Adrenal gland (tissue), 12 donors: Measurements from ENCODE around the gene PACRG. TPM values are rescaled to one million over a fixed set of nuclear protein-coding genes. Genes with fewer than 3 reads are reported as not detected.

ENCODE experiments used
- DNase-seq, 7 donors: peaks; one replicate each; pipeline ENCODE4 v3.0.0-alpha.2; 2019 to 2020
- H3K27ac ChIP-seq, 5 donors: fragments of 200-600 bp; sonication (generic) in 4 of 5; 1 replicate in 3 of 5; 2 replicates in 2 of 5; pipeline versions ENCODE4 v1.5.1 to v1.8.0; 2016 to 2020; ENCODE audit warnings: mild to moderate bottlenecking in 1 of 5
- H3K27me3 ChIP-seq: fragments of 200-600 bp; 2 replicates; pipeline ENCODE4 v1.8.0; 2021
- H3K36me3 ChIP-seq, 2 donors: fragments of 200-600 bp; replicated peaks in 1 of 2; 1 replicate in 1 of 2; 2 replicates in 1 of 2; pipeline versions ENCODE4 v1.5.1 to v1.8.0; 2018 to 2022
- H3K4me1 ChIP-seq, 2 donors: fragments of 200-600 bp; replicated peaks in 1 of 2; 1 replicate in 1 of 2; 2 replicates in 1 of 2; pipeline versions ENCODE4 v1.5.1 to v1.8.0; 2018 to 2021
- H3K4me3 ChIP-seq, 4 donors: fragments of 200-600 bp; sonication (generic) in 3 of 4; one replicate each; pipeline ENCODE4 v1.5.1; 2016 to 2018
- H3K9me3 ChIP-seq, 3 donors: fragments of 200-600 bp; sonication (generic) in 1 of 3; replicated peaks in 1 of 3; 1 replicate in 2 of 3; 2 replicates in 1 of 3; pipeline versions ENCODE4 v1.5.1 to v1.8.0; 2016 to 2021
- POLR2A ChIP-seq, 2 donors: fragments of 450-650 bp; IDR thresholded peaks; one replicate each; pipeline ENCODE4 v1.6.1; 2017; ENCODE audit warnings: antibody characterized with exemption in 2 of 2, mild to moderate bottlenecking in 2 of 2, moderate library complexity in 1 of 2
- WGBS, 4 donors: extraction: QIAGEN DNeasy Blood & Tissue Kit in 2 of 4; methylation state at CpG; one replicate each; pipeline versions ENCODE4 v1.1.5 to v1.1.7; 2013 to 2017; 5-methylcytosine and 5-hydroxymethylcytosine counted together
- intact Hi-C, 2 donors: fragments of 100-400 bp; cut with DNase I; formaldehyde crosslinking; loops; one replicate each; pipeline versions ENCODE4 v1.14.1 to v1.15.0; 2022 to 2023
- polyA plus RNA-seq, 3 donors: library from polyadenylated mRNA; stranded (reverse); fragments of 200-250 nt in 2 of 3; fragments of 350-450 nt in 1 of 3; fragmentation: Illumina TruSeq in 1 of 3; extraction: RNeasy Lipid Tissue Mini Kit (QIAGEN cat#74804) in 1 of 3; gene quantifications; one replicate each; pipeline ENCODE4 v1.2.3, GENCODE V29; 2013 to 2014
- total RNA-seq, 9 donors: library from RNA; depleted of rRNA in 4 of 9; stranded (reverse); fragments of >200 nt in 4 of 9; fragments of 120-200 nt in 1 of 9; fragmentation: NEBNext Ultra II Directional in 1 of 9; extraction: Animal tissue kit (Norgen Biotek cat#: 25700) in 1 of 9; gene quantifications; one replicate each; pipeline versions ENCODE4 v1.1.0 to v1.2.4, GENCODE V29; 2013 to 2023
- TF ChIP-seq, protein P1 (sequence below), 6 experiments: fragments of 450-650 bp in 4 of 6; fragments of 200-600 bp in 2 of 6; sonication (generic) in 1 of 6; IDR thresholded peaks; 1 replicate in 5 of 6; 2 replicates in 1 of 6; pipeline versions ENCODE4 v1.5.1 to v1.8.0; 2016 to 2021; ENCODE audit warnings: antibody characterized with exemption in 6 of 6, mild to moderate bottlenecking in 2 of 6, moderate library complexity in 1 of 6
- donor health status: healthy with polysubstance abuse.
- donor health status: Bipolar disorder and iron deficiency.
- donor health status: DM: yes; HTN: yes; CAD: no.
- donor health status: DM: no; HTN: no; CAD: no.
- donor health status: DM: no; HTN: no; CAD: no.
- donor health status: DM: yes; HTN: yes; CAD: no.

The PACRG gene
- total and polyA plus RNA-seq, 12 donors = 0.18 to 6.1 (median 1.4) TPM

DNA sequence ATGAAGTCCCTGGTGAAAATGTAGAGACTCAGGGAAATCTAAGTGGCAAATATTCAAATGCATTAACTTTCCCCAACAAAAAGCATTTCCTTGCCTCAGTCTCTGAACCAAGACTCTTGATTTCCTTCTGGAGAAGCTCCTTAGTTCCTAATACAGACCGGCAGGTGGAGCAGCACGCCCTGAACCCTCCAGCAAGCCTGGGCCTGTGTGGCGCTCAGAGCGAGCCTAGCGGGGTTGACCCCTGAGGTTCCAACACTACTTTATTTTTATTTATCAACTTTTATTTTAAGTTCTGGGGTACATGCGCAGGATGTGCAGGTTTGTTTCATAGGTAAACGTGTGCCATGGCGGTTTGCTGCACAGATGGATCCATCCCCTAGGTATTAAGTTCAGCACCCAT lies 50.8 kb downstream of the PACRG start:
- H3K4me1 ChIP-seq = no peaks in the 10 kb centered on the region

DNA sequence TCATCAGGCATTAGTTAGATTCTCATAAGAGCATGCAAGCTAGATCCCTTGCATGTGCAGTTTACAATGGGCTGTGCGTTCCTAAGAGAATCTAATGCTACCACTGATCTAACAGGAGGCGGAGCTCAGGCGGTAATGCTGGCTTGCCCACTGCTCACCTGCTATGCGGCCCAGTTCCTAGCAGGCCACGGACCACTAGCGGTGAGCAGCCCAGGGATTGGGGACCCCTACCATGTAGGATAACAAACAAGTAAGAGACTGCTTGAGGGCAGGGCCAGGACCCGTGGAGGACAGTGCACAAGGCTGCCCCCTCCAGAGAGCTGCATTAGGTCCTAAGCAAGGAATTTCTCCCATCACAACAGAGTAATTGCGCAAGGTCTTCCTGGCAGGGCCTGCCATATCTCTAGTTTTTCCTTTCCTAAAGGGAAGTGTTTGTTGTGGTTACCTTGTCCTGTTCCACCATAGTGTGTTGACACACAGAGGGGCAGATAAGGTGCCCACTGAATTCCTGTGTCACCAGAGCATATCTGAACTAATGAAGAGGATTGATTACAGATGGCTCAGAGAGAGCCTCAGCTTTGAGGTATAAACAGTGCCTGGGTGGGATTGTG lies 58.0 kb downstream of the PACRG start:
- Histone ChIP-seq H3K36me3 (no peaks in the 10 kb centered on the region), H3K4me3 (no peak overlapping the region), H3K27ac (no peak overlapping the region), H3K27me3 (no peaks in the 10 kb centered on the region), H3K9me3 (peaks cover 0 to 9% (median 0%) of the 10 kb centered on the region in 3 donors), H3K4me1 (no peaks in the 10 kb centered on the region)
- no peak for DNase-seq
- TF ChIP-seq, protein P1, sequence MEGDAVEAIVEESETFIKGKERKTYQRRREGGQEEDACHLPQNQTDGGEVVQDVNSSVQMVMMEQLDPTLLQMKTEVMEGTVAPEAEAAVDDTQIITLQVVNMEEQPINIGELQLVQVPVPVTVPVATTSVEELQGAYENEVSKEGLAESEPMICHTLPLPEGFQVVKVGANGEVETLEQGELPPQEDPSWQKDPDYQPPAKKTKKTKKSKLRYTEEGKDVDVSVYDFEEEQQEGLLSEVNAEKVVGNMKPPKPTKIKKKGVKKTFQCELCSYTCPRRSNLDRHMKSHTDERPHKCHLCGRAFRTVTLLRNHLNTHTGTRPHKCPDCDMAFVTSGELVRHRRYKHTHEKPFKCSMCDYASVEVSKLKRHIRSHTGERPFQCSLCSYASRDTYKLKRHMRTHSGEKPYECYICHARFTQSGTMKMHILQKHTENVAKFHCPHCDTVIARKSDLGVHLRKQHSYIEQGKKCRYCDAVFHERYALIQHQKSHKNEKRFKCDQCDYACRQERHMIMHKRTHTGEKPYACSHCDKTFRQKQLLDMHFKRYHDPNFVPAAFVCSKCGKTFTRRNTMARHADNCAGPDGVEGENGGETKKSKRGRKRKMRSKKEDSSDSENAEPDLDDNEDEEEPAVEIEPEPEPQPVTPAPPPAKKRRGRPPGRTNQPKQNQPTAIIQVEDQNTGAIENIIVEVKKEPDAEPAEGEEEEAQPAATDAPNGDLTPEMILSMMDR (IDR thresholded peaks at IDR 0.05) = no peak
- 92 to 96% (median 94%) methylated on average over 8 of the region's 8 CpGs for WGBS, 4 donors
- intact Hi-C loops = no loop called here

More for the DNA sequence above, 50.8 kb downstream of the PACRG start:
- no peak overlapping the region for H3K4me3 ChIP-seq
- no peak for DNase-seq
- no peak for TF ChIP-seq POLR2A (IDR thresholded peaks at IDR 0.05)
- TF ChIP-seq, protein P1 (IDR thresholded peaks at IDR 0.05) = no peak
- no peaks in the 10 kb centered on the region for H3K27me3 ChIP-seq
- no peaks in the 10 kb centered on the region for H3K36me3 ChIP-seq
- peaks cover 0 to 15% (median 0%) of the 10 kb centered on the region in 3 donors for H3K9me3 ChIP-seq
- intact Hi-C loops = no loop called here
- 96 to 98% (median 97%) methylated on average over 8 of the region's 8 CpGs for WGBS, 4 donors
- H3K27ac ChIP-seq = no peak overlapping the region

DNA sequence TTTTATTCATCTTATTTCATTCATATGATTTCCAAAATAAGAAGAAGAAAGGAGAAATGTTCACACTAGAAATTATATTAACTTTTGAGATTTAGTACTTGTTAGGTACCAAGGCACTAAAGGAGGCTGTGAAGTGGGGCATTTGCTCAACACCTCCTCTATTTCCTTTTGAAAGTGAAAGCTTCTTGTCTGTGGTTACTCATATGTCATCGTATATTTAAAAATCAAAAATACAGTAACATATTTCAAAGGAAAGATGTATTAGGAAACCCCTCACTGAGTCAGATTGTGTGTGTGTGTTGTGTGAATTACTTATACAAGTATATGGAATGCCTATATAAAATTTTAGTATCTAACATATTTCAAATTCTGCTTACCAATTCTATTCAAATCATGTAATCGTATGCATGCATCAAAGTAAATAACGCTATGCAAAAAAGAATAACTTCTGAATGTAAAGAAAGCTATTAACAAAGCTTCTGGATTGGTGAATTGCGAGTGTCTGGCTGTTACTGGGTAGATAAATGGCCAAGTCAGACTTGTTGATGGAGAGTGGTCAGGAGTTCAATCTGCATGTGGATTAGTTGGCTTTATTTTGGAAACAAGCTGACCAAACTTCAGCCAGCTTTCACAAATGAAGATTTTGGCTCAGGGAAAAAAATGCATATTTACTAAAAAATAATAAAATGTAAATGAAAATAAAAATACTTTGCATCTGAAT lies 70.9 kb downstream of the PACRG start:
- H3K4me3 ChIP-seq = no peak overlapping the region
- no peaks in the 10 kb centered on the region for H3K36me3 ChIP-seq
- no peaks in the 10 kb centered on the region for H3K4me1 ChIP-seq
- H3K27me3 ChIP-seq = no peaks in the 10 kb centered on the region
- no peaks in the 10 kb centered on the region for H3K9me3 ChIP-seq
- intact Hi-C loops = no loop called here
- DNase-seq = no peak
- WGBS, 4 donors = 56 to 77% (median 72%) methylated on average over 4 of the region's 4 CpGs
- H3K27ac ChIP-seq = no peak overlapping the region
- no peak for TF ChIP-seq POLR2A (IDR thresholded peaks at IDR 0.05)
- TF ChIP-seq, protein P1 (IDR thresholded peaks at IDR 0.05) = no peak

DNA sequence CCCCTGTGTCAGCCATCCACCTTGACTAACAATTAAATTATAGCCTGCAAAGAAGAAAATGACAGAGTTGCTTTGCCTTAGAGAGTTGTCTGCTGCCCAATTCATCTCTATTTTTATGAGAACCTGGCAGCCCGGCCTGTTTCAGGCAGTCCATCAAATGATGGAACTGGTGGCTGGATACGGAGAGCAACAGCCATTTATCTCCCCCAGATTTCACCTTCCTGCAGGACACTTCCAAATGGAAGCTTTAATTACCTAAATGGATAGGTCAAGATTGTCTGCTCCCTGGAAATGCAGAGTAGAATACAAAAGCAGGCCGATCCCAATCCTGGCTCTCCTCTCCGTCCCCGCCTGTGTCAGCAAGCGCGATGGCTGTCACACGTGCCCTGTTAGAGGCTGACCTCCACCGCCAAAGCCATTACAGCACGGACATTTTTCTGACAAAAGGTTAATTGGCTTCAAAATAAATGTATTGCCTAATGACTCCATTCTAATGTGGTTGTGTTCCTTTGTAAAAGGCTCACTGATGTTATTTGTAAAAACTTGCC lies 86.7 kb downstream of the PACRG start:
- Histone ChIP-seq H3K27me3 (no peaks in the 10 kb centered on the region), H3K4me3 (no peak overlapping the region), H3K36me3 (no peaks in the 10 kb centered on the region), H3K27ac (no peak overlapping the region), H3K4me1 (no peaks in the 10 kb centered on the region), H3K9me3 (no peaks in the 10 kb centered on the region)
- TF ChIP-seq, protein P1 (IDR thresholded peaks at IDR 0.05) = no peak
- no peak for TF ChIP-seq POLR2A (IDR thresholded peaks at IDR 0.05)
- 76 to 92% (median 82%) methylated on average over 10 of the region's 10 CpGs for WGBS, 4 donors
- DNase-seq = no peak
- intact Hi-C loops = no loop called here
